ENCODE data around the gene PATL2. TPM values are rescaled to one million over a fixed set of nuclear protein-coding genes. Genes with fewer than 3 reads are reported as not detected.
A peak's percentile ranks its signal among the peaks of the same experiment; 100 is the strongest.

PATL2 gene
- total RNA-seq, 1 donor from 2014 or later: 0.33 TPM

- H3K36me3 ChIP-seq (ENCODE audit: control insufficient read depth, insufficient read depth, low read length): peaks cover 2% of the 10 kb centered on the region
Observed at GRCh38 chr15:44715142-44715796, 4.1 kb upstream of the PATL2 start.

DNA sequence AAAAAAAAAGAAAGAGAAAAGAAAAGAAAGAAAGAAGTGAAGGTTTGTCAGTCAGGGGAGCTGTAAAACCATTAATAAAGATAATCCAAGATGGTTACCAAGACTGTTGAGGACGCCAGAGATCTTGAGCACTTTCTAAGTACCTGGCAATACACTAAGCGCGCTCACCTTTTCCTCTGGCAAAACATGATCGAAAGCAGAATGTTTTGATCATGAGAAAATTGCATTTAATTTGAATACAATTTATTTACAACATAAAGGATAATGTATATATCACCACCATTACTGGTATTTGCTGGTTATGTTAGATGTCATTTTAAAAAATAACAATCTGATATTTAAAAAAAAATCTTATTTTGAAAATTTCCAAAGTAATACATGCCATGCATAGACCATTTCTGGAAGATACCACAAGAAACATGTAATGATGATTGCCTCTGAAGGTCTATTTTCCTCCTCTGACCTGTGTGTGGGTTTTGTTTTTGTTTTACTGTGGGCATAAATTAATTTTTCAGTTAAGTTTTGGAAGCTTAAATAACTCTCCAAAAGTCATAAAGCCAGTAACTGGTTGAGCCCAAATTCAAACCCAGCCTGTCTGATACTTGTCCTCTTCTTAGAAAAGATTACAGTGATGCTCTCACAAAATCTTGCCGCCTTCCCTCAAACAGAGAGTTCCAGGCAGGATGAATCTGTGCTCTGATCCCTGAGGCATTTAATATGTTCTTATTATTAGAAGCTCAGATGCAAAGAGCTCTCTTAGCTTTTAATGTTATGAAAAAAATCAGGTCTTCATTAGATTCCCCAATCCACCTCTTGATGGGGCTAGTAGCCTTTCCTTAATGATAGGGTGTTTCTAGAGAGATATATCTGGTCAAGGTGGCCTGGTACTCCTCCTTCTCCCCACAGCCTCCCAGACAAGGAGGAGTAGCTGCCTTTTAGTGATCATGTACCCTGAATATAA is 2.2 kb upstream of the PATL2 start:
- Histone ChIP-seq H3K36me3 (ENCODE audit: control insufficient read depth, insufficient read depth, low read length) (peaks cover 2% of the 10 kb centered on the region), H3K4me3 (ENCODE audit: low read depth, low read length) (peak overlapping the region; percentile 74), H3K27me3 (ENCODE audit: control insufficient read depth, insufficient read depth, low read length) (no peaks in the 10 kb centered on the region)
- TF ChIP-seq, protein P1, sequence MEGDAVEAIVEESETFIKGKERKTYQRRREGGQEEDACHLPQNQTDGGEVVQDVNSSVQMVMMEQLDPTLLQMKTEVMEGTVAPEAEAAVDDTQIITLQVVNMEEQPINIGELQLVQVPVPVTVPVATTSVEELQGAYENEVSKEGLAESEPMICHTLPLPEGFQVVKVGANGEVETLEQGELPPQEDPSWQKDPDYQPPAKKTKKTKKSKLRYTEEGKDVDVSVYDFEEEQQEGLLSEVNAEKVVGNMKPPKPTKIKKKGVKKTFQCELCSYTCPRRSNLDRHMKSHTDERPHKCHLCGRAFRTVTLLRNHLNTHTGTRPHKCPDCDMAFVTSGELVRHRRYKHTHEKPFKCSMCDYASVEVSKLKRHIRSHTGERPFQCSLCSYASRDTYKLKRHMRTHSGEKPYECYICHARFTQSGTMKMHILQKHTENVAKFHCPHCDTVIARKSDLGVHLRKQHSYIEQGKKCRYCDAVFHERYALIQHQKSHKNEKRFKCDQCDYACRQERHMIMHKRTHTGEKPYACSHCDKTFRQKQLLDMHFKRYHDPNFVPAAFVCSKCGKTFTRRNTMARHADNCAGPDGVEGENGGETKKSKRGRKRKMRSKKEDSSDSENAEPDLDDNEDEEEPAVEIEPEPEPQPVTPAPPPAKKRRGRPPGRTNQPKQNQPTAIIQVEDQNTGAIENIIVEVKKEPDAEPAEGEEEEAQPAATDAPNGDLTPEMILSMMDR (IDR thresholded peaks at IDR 0.05; ENCODE audit: insufficient read depth, low read length, poor library complexity, severe bottlenecking): peak; percentile 15
- no peak for DNase-seq (ENCODE audit: low read depth)

More at GRCh38 chr15:44715142-44715796, 4.1 kb upstream of the PATL2 start:
- DNase-seq (ENCODE audit: low read depth): no peak
- no peaks in the 10 kb centered on the region for H3K27me3 ChIP-seq (ENCODE audit: control insufficient read depth, insufficient read depth, low read length)
- TF ChIP-seq, protein P1 (IDR thresholded peaks at IDR 0.05; ENCODE audit: insufficient read depth, low read length, poor library complexity, severe bottlenecking): no peak
- no peak overlapping the region for H3K4me3 ChIP-seq (ENCODE audit: low read depth, low read length)

DNA sequence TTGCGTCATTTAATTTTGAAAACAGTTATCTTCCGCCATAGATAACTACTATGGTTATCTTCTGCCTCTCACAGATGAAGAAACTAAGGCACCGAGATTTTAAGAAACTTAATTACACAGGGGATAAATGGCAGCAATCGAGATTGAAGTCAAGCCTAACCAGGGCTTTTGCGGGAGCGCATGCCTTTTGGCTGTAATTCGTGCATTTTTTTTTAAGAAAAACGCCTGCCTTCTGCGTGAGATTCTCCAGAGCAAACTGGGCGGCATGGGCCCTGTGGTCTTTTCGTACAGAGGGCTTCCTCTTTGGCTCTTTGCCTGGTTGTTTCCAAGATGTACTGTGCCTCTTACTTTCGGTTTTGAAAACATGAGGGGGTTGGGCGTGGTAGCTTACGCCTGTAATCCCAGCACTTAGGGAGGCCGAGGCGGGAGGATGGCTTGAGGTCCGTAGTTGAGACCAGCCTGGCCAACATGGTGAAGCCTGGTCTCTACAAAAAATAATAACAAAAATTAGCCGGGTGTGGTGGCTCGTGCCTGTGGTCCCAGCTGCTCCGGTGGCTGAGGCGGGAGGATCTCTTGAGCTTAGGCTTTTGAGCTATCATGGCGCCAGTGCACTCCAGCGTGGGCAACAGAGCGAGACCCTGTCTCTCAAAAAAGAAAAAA is 1.4 kb upstream of the PATL2 start:
- peaks cover 2% of the 10 kb centered on the region for H3K36me3 ChIP-seq (ENCODE audit: control insufficient read depth, insufficient read depth, low read length)
- TF ChIP-seq, protein P1 (IDR thresholded peaks at IDR 0.05; ENCODE audit: insufficient read depth, low read length, poor library complexity, severe bottlenecking): no peak
- DNase-seq (ENCODE audit: low read depth): peak; percentile 29
- peak overlapping the region; percentile 74 for H3K4me3 ChIP-seq (ENCODE audit: low read depth, low read length)
- no peaks in the 10 kb centered on the region for H3K27me3 ChIP-seq (ENCODE audit: control insufficient read depth, insufficient read depth, low read length)

- Histone ChIP-seq H3K27me3 (ENCODE audit: control insufficient read depth, insufficient read depth, low read length) (no peaks in the 10 kb centered on the region), H3K36me3 (ENCODE audit: control insufficient read depth, insufficient read depth, low read length) (peaks cover 2% of the 10 kb centered on the region), H3K4me3 (ENCODE audit: low read depth, low read length) (peak overlapping the region; percentile 74)
- DNase-seq (ENCODE audit: low read depth): no peak
- TF ChIP-seq, protein P1 (IDR thresholded peaks at IDR 0.05; ENCODE audit: insufficient read depth, low read length, poor library complexity, severe bottlenecking): no peak
Observed at GRCh38 chr15:44711743-44712345, 721 bp upstream of the PATL2 start.

- DNase-seq (ENCODE audit: low read depth): no peak
- TF ChIP-seq, protein P1 (IDR thresholded peaks at IDR 0.05; ENCODE audit: insufficient read depth, low read length, poor library complexity, severe bottlenecking): peak; percentile 59
- Histone ChIP-seq H3K27me3 (ENCODE audit: control insufficient read depth, insufficient read depth, low read length) (no peaks in the 10 kb centered on the region), H3K36me3 (ENCODE audit: control insufficient read depth, insufficient read depth, low read length) (no peaks in the 10 kb centered on the region), H3K4me3 (ENCODE audit: low read depth, low read length) (peak overlapping the region; percentile 74)
Observed at GRCh38 chr15:44710236-44711095, 657 bp downstream of the PATL2 start.
